Measurements from ENCODE around the gene DOK3. TPM values are rescaled to one million over a fixed set of nuclear protein-coding genes. Genes with fewer than 3 reads are reported as not detected.
A peak's percentile ranks its signal among the peaks of the same experiment; 100 is the strongest.

DOK3 gene
- total and polyA plus RNA-seq, 2 donors (not counting 3 experiments of a cell fraction or from before 2014, with no cell fraction given) = 4.8 to 5.3 TPM

- Histone ChIP-seq H3K36me3 (ENCODE audit: control insufficient read depth in 2 of 2, extremely low read depth in 1 of 2, insufficient read depth in 2 of 2, low read length in 2 of 2) (peaks cover 5 to 6% of the 10 kb centered on the region in 2 experiments), H3K4me2 (ENCODE audit: insufficient read depth, low read length) (peak within 1 kb of the TSS; percentile 70), H3K9me3 (replicated peaks; ENCODE audit: control insufficient read depth, insufficient read depth, low read length) (no peaks in the 10 kb centered on the region), H4K20me1 (replicated peaks; ENCODE audit: control insufficient read depth, extremely low read depth, insufficient read depth, low read length) (no peaks in the 10 kb centered on the region), H3K9me1 (replicated peaks; ENCODE audit: control insufficient read depth, extremely low read depth, insufficient read depth, low read length) (no peaks in the 10 kb centered on the region), H3K4me1 (ENCODE audit: control insufficient read depth, extremely low read depth, insufficient read depth, low read length) (peaks cover 42% of the 10 kb centered on the region), H3K27me3 (ENCODE audit: control insufficient read depth in 2 of 2, insufficient read depth in 2 of 2, low read length in 2 of 2) (no peaks in the 10 kb centered on the region), H3K27ac (ENCODE audit: insufficient read depth, low read depth, low read length) (peak within 1 kb of the TSS; percentile 93), H3K79me2 (ENCODE audit: control insufficient read depth, insufficient read depth, low read length) (peaks cover 27% of the 10 kb centered on the region), H3K9ac (replicated peaks; ENCODE audit: extremely low read depth, insufficient read depth, low read length) (peak within 1 kb of the TSS; percentile 93), H2AFZ (ENCODE audit: low read depth, low read length) (peak within 1 kb of the TSS; percentile 22), H3K4me3 (replicated peaks in 1 of 3; ENCODE audit: insufficient read depth in 1 of 3, low read depth in 1 of 3, low read length in 3 of 3) (peak within 1 kb of the TSS; percentile 47 to 79 (median 74))
- DNase-seq (ENCODE audit: low read depth, low spot score) (peak; percentile 98), FAIRE-seq (peak; percentile 98)
- ChIA-PET POLR2A (interaction anchor here (0.6 to 3.0 kb wide), 16 partner anchors 8 to 303 kb away, joined by 3 to 17 read pairs (median 5); partner anchors contain the start of genes DDX41, DOK3 and GRK6), CTCF (interaction anchor here (0.7 to 2.5 kb wide), 7 partner anchors 20 to 131 kb away, joined by 3 to 12 read pairs (median 3); no protein-coding TSS in a partner anchor)
- intact Hi-C loops (cut with micrococcal nuclease) (loop anchor here (1.0 to 10.0 kb wide), 6 partner anchors 12 to 963 kb away; partner anchors contain the start of genes DOK3, GRK6, N4BP3 and RNF44), dilution Hi-C loops (cut with MboI; ENCODE audit: extremely low pct_ligation_motif_present, low sequenced_read_pairs) (no loop called here)
- TF ChIP-seq GATA2 (IDR thresholded peaks at IDR 0.05; ENCODE audit: insufficient read depth, insufficient read length, low read depth, low read length) (no peak), MAX (IDR thresholded peaks at IDR 0.05; ENCODE audit: insufficient read depth, insufficient read length) (no peak), POLR2A (IDR thresholded peaks at IDR 0.05; ENCODE audit: low read depth, low read length) (peak; percentile 99), FOS (IDR thresholded peaks at IDR 0.05; ENCODE audit: borderline replicate concordance, insufficient read depth, low read length) (no peak), JUN (IDR thresholded peaks at IDR 0.05; ENCODE audit: borderline replicate concordance, insufficient read depth, insufficient read length, low read depth) (no peak), MYC (IDR thresholded peaks at IDR 0.05; ENCODE audit: low read depth, low read length) (no peak), EZH2 (IDR thresholded peaks at IDR 0.05; ENCODE audit: borderline replicate concordance, low read depth, low read length, severe bottlenecking) (no peak), CTCF (IDR thresholded peaks at IDR 0.05; ENCODE audit: extremely low read depth in 1 of 2, insufficient read depth in 1 of 2, low read depth in 1 of 2, low read length in 2 of 2) (no peak), POLR2AphosphoS5 (IDR thresholded peaks at IDR 0.05; ENCODE audit: insufficient read depth, low read depth, low read length) (peak; percentile 99)
- BruUV-seq (replicated peaks) = no TSS peak
Observed at GRCh38 chr5:177497292-177498012, 12.2 kb downstream of the DOK3 start, which contains the start of gene PDLIM7. Gene PDLIM7, minus strand, starts transcription at chr5:177497604. Its CDS starts 1,092 bp downstream, at chr5:177496512.
